NCI-H524 (cell line): ENCODE data around the gene KCNK17.

Source experiments
- DNase-seq, 2 experiments: peaks; one replicate each; lab custom pipeline; 2025; lab: John Stamatoyannopoulos, UW

KCNK17 gene

GRCh38 chr6:39268721-39269120 lies 45.5 kb downstream of the KCNK17 start:
- no peak for DNase-seq

DNA sequence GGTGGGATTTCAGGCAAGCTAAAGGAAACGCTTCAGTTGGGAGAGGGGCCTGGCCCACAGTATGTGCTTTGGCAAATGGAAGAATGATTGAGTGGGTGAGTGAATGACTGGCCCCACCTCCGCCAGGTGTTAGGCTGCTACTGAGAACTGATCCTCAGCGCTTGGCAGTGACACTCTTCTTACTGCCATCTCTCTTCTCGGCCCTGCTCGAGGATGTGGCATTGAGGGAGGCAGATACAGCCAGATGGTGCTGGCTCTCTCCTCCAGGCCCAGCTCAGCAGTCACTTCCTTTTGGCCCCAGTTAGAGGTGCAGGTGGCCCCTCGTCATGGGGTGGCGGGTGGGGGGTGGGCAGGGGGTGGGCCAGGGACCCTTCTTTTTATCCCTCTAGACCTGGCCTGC lies 46.0 kb downstream of the KCNK17 start:
- peak in 1 of 2 experiments; percentile 53 for DNase-seq

DNA sequence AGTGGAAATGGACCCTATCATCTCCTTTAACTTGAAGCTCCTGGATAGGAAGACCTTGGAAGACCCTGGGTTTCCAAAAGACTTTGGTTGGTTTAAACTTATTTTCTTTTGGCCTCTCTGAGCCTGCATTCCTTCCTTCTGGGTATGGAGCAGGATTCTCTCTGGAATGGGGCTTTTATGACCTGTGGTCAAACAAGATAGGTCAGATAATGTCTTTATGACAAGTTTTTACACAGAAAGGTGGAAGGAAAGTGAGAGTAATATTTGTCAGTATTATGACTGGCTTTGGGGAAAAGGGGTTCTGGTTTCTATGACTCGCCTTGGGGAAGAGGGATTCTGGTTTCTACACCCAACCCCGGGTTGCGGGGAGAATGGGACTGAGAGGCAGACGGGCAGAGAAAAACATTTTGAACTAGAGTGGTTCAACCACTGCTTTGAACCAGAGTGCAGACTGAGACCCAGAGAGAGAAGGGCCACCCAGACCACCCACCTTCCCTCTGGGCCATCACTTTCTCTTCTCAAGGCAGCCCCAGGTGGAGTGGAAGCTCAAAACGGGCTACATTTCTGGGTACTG lies 47.4 kb downstream of the KCNK17 start:
- DNase-seq = no peak

GRCh38 chr6:39266375-39266774 lies 47.8 kb downstream of the KCNK17 start:
- DNase-seq = no peak

DNA sequence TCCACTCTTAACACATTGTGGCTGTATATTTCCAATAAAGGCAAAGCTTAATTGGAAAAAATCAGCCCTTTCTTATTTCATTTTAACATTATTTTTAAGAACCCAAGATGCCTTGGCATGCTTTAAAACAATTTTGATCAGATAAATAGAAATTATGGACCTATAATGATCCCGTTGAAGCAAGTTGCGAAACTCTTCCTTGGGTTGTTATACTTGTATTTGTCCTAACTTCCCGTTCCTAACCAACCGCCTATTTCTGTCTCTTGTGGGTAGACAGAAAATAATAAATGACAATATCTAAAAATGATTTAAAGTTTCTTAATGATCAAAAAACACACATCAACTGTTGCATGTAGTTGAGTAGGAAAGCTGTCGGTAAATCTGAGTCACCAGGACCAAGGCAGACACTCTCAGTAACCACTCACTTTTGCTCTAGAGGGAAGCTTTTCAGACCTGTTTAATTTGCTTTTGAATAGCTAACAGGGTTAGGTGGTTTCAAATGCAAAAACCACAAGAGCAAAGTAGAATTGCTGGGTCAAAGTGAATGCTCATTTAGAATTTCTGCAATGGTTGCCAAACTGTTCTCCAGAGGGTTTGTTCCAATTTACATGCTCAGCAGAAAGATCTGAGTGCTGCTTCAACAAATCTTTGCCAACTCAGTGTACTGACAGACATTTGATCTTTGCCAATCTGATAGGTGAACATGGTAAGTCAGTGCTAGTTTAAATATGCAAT lies 50.7 kb downstream of the KCNK17 start:
- DNase-seq = no peak

DNA sequence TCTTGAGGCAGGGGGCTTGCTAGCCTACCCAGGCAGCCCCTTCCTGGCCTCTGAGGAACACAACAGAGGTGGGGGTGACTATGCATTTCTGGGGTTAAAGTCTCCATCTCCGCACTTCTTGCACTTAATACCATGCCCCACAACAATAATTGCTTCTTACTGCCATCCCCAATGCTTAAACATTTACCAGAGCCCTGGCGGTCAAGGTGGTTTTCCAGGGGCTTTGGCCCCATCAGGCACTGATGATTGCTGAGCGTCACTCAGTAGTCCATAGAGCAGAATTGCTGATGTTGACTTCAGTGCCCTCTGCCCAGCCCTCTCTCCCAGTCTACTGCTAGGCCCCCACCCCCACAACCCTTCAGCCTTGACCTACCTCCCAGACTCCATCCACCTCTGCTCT lies 52.5 kb downstream of the KCNK17 start:
- no peak for DNase-seq

DNA sequence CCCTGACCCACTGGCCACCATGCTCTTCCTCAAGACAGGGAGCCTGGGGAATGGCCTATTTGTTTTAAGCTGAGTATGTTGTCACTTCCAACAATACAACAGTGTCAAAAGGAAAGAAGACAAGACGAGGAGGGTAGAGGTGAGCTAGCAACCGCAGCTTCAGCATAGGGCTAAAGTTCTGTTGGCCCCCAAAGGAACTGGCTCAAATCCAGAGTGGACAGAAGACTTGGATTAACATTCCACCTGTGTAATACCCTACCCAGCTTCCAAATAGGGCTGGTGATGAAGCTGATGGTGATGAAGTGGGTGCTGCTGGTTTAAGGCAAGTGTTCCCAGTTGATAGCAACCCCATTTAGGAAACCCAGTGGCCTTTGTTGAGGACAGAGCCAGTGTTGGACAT lies 53.3 kb downstream of the KCNK17 start:
- DNase-seq = no peak

DNA sequence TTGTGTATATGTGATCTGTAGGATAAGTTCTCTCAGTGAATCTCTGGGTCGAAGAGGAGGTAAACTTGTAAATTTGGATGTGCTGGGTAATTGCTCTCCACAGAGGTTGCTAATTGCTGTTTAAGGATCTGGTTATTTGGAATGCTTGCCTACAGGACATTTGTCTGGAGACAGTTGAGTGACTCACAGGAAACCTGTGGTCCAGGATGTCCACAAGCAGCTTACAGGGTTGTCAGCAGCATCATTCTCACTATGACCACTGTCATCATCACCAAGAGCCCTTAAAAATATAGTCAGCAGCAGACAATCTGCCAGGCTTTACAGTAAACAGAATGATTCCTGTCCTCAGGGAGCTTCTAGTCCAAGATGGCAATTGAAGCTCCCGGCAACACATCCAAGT lies 53.8 kb downstream of the KCNK17 start:
- no peak for DNase-seq

- peak in 1 of 2 experiments; percentile 16 for DNase-seq
Observed at GRCh38 chr6:39256294-39256940, 57.8 kb downstream of the KCNK17 start.

- DNase-seq = no peak
Observed at GRCh38 chr6:39254999-39255535, 59.2 kb downstream of the KCNK17 start.

- DNase-seq = peak; percentile 30 to 62
Observed at GRCh38 chr6:39251406-39251805, 62.8 kb downstream of the KCNK17 start.

- DNase-seq = no peak
Observed at GRCh38 chr6:39250507-39250906, 63.7 kb downstream of the KCNK17 start.

GRCh38 chr6:39249278-39249677 lies 64.9 kb downstream of the KCNK17 start:
- DNase-seq = peak in 1 of 2 experiments; percentile 8
